SK-N-SH (cell line): ENCODE results near the gene UBLCP1. TPM values are rescaled to one million over a fixed set of nuclear protein-coding genes. Genes with fewer than 3 reads are reported as not detected.
A peak's percentile ranks its signal among the peaks of the same experiment; 100 is the strongest.

ENCODE experiments used
- CTCF ChIA-PET: fragments of 300-600, 350-600 bp; formaldehyde crosslinking; extraction: SDS; loops from one replicate; lab custom pipeline; 2021; lab: Yijun Ruan, JAX
- POLR2A ChIA-PET: fragments of 350-600 bp; sonication (Branson Sonifier 250); formaldehyde crosslinking; extraction: SDS; loops from one replicate; lab custom pipeline; 2020; ENCODE audit warnings: antibody characterized with exemption, inconsistent platforms; lab: Yijun Ruan, JAX
- DNase-seq: peaks from one replicate; pipeline ENCODE4 v3.0.0; 2012
- H2AFZ ChIP-seq: fragments of 200-600 bp; sonication (generic); 2 replicates; pipeline ENCODE4 v1.8.1; 2016; ENCODE audit warnings: antibody characterized with exemption, mild to moderate bottlenecking, low read depth
- H3F3A ChIP-seq: fragments of 200-600 bp; sonication (generic); replicated peaks from 2 replicates; pipeline ENCODE3; 2016; ENCODE audit warnings: antibody characterized with exemption, mild to moderate bottlenecking; ENCODE audit not compliant: insufficient read depth
- H3K27ac ChIP-seq, 2 experiments: fragments of 200-500 bp in 1 of 2; fragments of 200-600 bp in 1 of 2; sonication (Bioruptor generic) in 1 of 2; sonication (generic), shearing (Covaris generic) in 1 of 2; 2 replicates each; pipeline versions ENCODE4 v1.5.1 to v1.6.1; 2014 to 2016; ENCODE audit warnings: low read depth in 2 of 2, inconsistent platforms in 1 of 2, low read length in 1 of 2, mild to moderate bottlenecking in 1 of 2, mixed read lengths in 1 of 2
- H3K27me3 ChIP-seq: fragments of 200-600 bp; sonication (generic), shearing (Covaris generic); 2 replicates; pipeline ENCODE4 v1.6.1; 2016; ENCODE audit warnings: mixed run types; ENCODE audit not compliant: insufficient read depth
- H3K36me3 ChIP-seq, 2 experiments: fragments of 200-500 bp in 1 of 2; fragments of 200-600 bp in 1 of 2; sonication (Bioruptor generic) in 1 of 2; sonication (generic) in 1 of 2; replicated peaks in 1 of 2; 2 replicates each; pipeline versions ENCODE3 to v1.5.1; 2014 to 2016; ENCODE audit warnings: low read length in 1 of 2, mild to moderate bottlenecking in 1 of 2; ENCODE audit not compliant: insufficient read depth in 2 of 2, control insufficient read depth in 1 of 2
- H3K4me1 ChIP-seq, 2 experiments: fragments of 200-500 bp in 1 of 2; fragments of 200-600 bp in 1 of 2; sonication (Bioruptor generic) in 1 of 2; sonication (generic), shearing (Covaris generic) in 1 of 2; 2 replicates each; pipeline versions ENCODE4 v1.5.1 to v1.6.1; 2014 to 2016; ENCODE audit warnings: low read depth in 1 of 2, low read length in 1 of 2, mixed run types in 1 of 2; ENCODE audit not compliant: insufficient read depth in 2 of 2, control insufficient read depth in 1 of 2
- H3K4me2 ChIP-seq: fragments of 200-600 bp; sonication (generic), shearing (Covaris generic); 2 replicates; pipeline ENCODE4 v1.6.1; 2017; ENCODE audit warnings: mixed run types
- H3K4me3 ChIP-seq, 2 experiments: fragments of 200-500 bp in 1 of 2; fragments of 200-600 bp in 1 of 2; sonication (Bioruptor generic) in 1 of 2; sonication (generic), shearing (Covaris generic) in 1 of 2; 2 replicates each; pipeline versions ENCODE4 v1.5.1 to v1.8.1; 2014 to 2016; ENCODE audit warnings: low read depth in 2 of 2, inconsistent platforms in 1 of 2, low read length in 1 of 2, mild to moderate bottlenecking in 1 of 2, mixed read lengths in 1 of 2, moderate library complexity in 1 of 2
- H3K79me2 ChIP-seq: fragments of 200-600 bp; sonication (generic); 2 replicates; pipeline ENCODE4 v1.8.1; 2017; ENCODE audit warnings: mild to moderate bottlenecking; ENCODE audit not compliant: insufficient read depth
- H3K9ac ChIP-seq: fragments of 200-600 bp; sonication (generic); 2 replicates; pipeline ENCODE4 v1.6.1; 2017; ENCODE audit warnings: mixed run types
- H3K9me2 ChIP-seq: fragments of 200-600 bp; sonication (generic); 2 replicates; pipeline ENCODE4 v1.6.1; 2017; ENCODE audit warnings: mixed run types
- H3K9me3 ChIP-seq: fragments of 200-600 bp; sonication (generic); 2 replicates; pipeline ENCODE4 v1.6.1; 2017; ENCODE audit warnings: mixed run types, mild to moderate bottlenecking, moderate library complexity
- H4K20me1 ChIP-seq: fragments of 200-600 bp; sonication (generic); 2 replicates; pipeline ENCODE4 v1.6.1; 2017; ENCODE audit warnings: mild to moderate bottlenecking, mixed run types; ENCODE audit not compliant: insufficient read depth
- EP300 ChIP-seq, 2 experiments: IDR thresholded peaks; 2 replicates each; pipeline versions ENCODE4 v1.4.0 to v1.6.1; 2012; ENCODE audit warnings: borderline replicate concordance in 1 of 2, low read depth in 1 of 2, low read length in 1 of 2
- EZH2phosphoT487 ChIP-seq: fragments of 200-600 bp; sonication (generic); IDR thresholded peaks from 2 replicates; pipeline ENCODE4 v1.6.1; 2017; ENCODE audit warnings: low read depth, mixed run types, mild to moderate bottlenecking, antibody characterized with exemption, moderate library complexity, borderline replicate concordance
- FOSL2 ChIP-seq: IDR thresholded peaks from 2 replicates; pipeline ENCODE4 v1.4.0; 2012; ENCODE audit warnings: low read depth, mild to moderate bottlenecking, moderate library complexity, borderline replicate concordance
- FOXJ3 ChIP-seq: sonication (generic); formaldehyde crosslinking; IDR thresholded peaks from 2 replicates; pipeline ENCODE4 v1.5.1; 2020; ENCODE audit warnings: mild to moderate bottlenecking, missing genetic modification reagents
- FOXM1 ChIP-seq: IDR thresholded peaks from 2 replicates; pipeline ENCODE4 v1.4.0; 2012; ENCODE audit warnings: low read depth, mild to moderate bottlenecking
- JUND ChIP-seq: IDR thresholded peaks from 2 replicates; pipeline ENCODE4 v1.4.0; 2012
- MXI1 ChIP-seq: IDR thresholded peaks from 2 replicates; pipeline ENCODE4 v1.6.1; 2012; ENCODE audit warnings: mild to moderate bottlenecking, low read depth, low read length, improper control_type of control experiment
- NFIC ChIP-seq: IDR thresholded peaks from 2 replicates; pipeline ENCODE4 v1.4.0; 2012; ENCODE audit warnings: borderline replicate concordance
- NRF1 ChIP-seq: IDR thresholded peaks from 2 replicates; pipeline ENCODE4 v1.6.1; 2012; ENCODE audit warnings: low read depth, mild to moderate bottlenecking, low read length
- PBX3 ChIP-seq: IDR thresholded peaks from 2 replicates; pipeline ENCODE4; 2012
- POLR2AphosphoS5 ChIP-seq: IDR thresholded peaks from 2 replicates; pipeline ENCODE4 v1.6.1; 2012; ENCODE audit warnings: low read depth, low read length
- RAD21 ChIP-seq: IDR thresholded peaks from 2 replicates; pipeline ENCODE4 v1.6.1; 2012; ENCODE audit warnings: mild to moderate bottlenecking, low read length
- RCOR1 ChIP-seq: fragments of 150-350 bp; IDR thresholded peaks from 2 replicates; pipeline ENCODE4 v1.6.1; 2017; ENCODE audit warnings: antibody characterized with exemption, low read length
- REST ChIP-seq: IDR thresholded peaks from 2 replicates; pipeline ENCODE4 v1.6.1; 2012; ENCODE audit warnings: mild to moderate bottlenecking, low read depth, low read length, moderate library complexity
- RFX5 ChIP-seq: IDR thresholded peaks from 2 replicates; pipeline ENCODE4 v1.6.1; 2012; ENCODE audit warnings: mild to moderate bottlenecking, improper control_type of control experiment, low read length
- SIN3A ChIP-seq: IDR thresholded peaks from 2 replicates; pipeline ENCODE4 v1.6.1; 2012; ENCODE audit warnings: low read depth, mild to moderate bottlenecking, low read length, moderate library complexity, borderline replicate concordance
- SMC3 ChIP-seq: IDR thresholded peaks from 2 replicates; pipeline ENCODE4 v1.6.1; 2012; ENCODE audit warnings: low read depth, low read length, improper control_type of control experiment
- TAF1 ChIP-seq: IDR thresholded peaks from 2 replicates; pipeline ENCODE4 v1.6.1; 2012; ENCODE audit warnings: low read depth, mild to moderate bottlenecking, low read length, moderate library complexity, borderline replicate concordance
- TCF12 ChIP-seq: IDR thresholded peaks from 2 replicates; pipeline ENCODE4 v1.4.0; 2012
- TEAD4 ChIP-seq: IDR thresholded peaks from 2 replicates; pipeline ENCODE4 v1.4.0; 2012; ENCODE audit warnings: mild to moderate bottlenecking, borderline replicate concordance; ENCODE audit not compliant: insufficient read depth
- YY1 ChIP-seq: IDR thresholded peaks from 2 replicates; pipeline ENCODE4 v1.4.0; 2012; ENCODE audit warnings: low read depth, mild to moderate bottlenecking
- ZBTB33 ChIP-seq: IDR thresholded peaks from 2 replicates; pipeline ENCODE4 v1.4.0; 2012; ENCODE audit warnings: low read depth, borderline replicate concordance
- WGBS: methylation state at CpG from one replicate; pipeline ENCODE4 v1.1.6; 2017; ENCODE audit warnings: low lambda C conversion rate; 5-methylcytosine and 5-hydroxymethylcytosine counted together
- polyA plus RNA-seq, 3 experiments: library from polyadenylated mRNA; depleted of rRNA; stranded (reverse); fragments of >200 nt; gene quantifications; 2 replicates each; pipeline ENCODE4 v1.2.3, GENCODE V29; 2012

Gene UBLCP1
- polyA plus RNA-seq, 1 of the 3 experiments (the other 2 are of a cell fraction): 13.8 TPM

GRCh38 chr5:159244163-159244562 is 18.9 kb upstream of the UBLCP1 start:
- TF ChIP-seq TAF1 (no peak), MXI1 (no peak), RFX5 (peak; percentile 96), SIN3A (no peak), FOSL2 (no peak)
- Histone ChIP-seq H2AFZ (no peak overlapping the region), H3K36me3 (no peaks in the 10 kb centered on the region), H3K4me1 (no peaks in the 10 kb centered on the region; a peak in 1 of 4 replicates), H3F3A (no peaks in the 10 kb centered on the region), H3K27me3 (no peaks in the 10 kb centered on the region), H3K27ac (no peak overlapping the region), H3K79me2 (no peaks in the 10 kb centered on the region), H3K9ac (no peak overlapping the region), H3K4me3 (no peak overlapping the region), H3K9me3 (no peaks in the 10 kb centered on the region), H3K4me2 (no peak overlapping the region), H4K20me1 (no peaks in the 10 kb centered on the region), H3K9me2 (no peaks in the 10 kb centered on the region)
- WGBS: 62% methylated on average over 3 of the region's 3 CpGs
- no peak for DNase-seq
- CTCF ChIA-PET: no interaction called here
- POLR2A ChIA-PET: no interaction called here

- POLR2A ChIA-PET: no interaction called here
- Histone ChIP-seq H3K4me3 (no peak overlapping the region), H3K4me2 (no peak overlapping the region), H2AFZ (no peak overlapping the region), H3K9ac (no peak overlapping the region), H4K20me1 (no peaks in the 10 kb centered on the region), H3K36me3 (no peaks in the 10 kb centered on the region), H3F3A (no peaks in the 10 kb centered on the region), H3K9me3 (no peaks in the 10 kb centered on the region), H3K27me3 (no peaks in the 10 kb centered on the region), H3K4me1 (no peaks in the 10 kb centered on the region; a peak in 1 of 4 replicates), H3K79me2 (no peaks in the 10 kb centered on the region), H3K9me2 (no peaks in the 10 kb centered on the region), H3K27ac (no peak overlapping the region)
- CTCF ChIA-PET: interaction anchor here (1.1 kb wide), 1 partner anchor 12 kb away, joined by 5 read pairs; no protein-coding TSS in a partner anchor
- no peak for DNase-seq
- TF ChIP-seq RAD21 (no peak), REST (no peak), TCF12 (no peak), ZBTB33 (no peak), EP300 (IDR thresholded peaks at IDR 0.05; ENCODE audit: borderline replicate concordance in 1 of 2, low read depth in 1 of 2, low read length in 1 of 2) (no peak), FOXJ3 (CRISPR knock-in tag) (no peak), NRF1 (no peak), FOXM1 (no peak), TAF1 (no peak), SMC3 (no peak), RFX5 (no peak), PBX3 (no peak), YY1 (no peak), JUND (no peak), FOSL2 (no peak), TEAD4 (no peak), RCOR1 (no peak), POLR2AphosphoS5 (no peak), EZH2phosphoT487 (no peak), NFIC (no peak)
Measured at GRCh38 chr5:159244890-159245289, 18.2 kb upstream of the UBLCP1 start.
